Panc1 (cell line): Measurements from ENCODE around the gene PCDH10. TPM values are rescaled to one million over a fixed set of nuclear protein-coding genes. Genes with fewer than 3 reads are reported as not detected.

Experiments
- ATAC-seq: fragments of 200-7000 bp; cut with Tn5 transposase; 2 replicates; pipeline ENCODE4 v1.9.1; 2020; ENCODE audit warnings: mild to moderate bottlenecking, moderate library complexity
- BruUV-seq: library from RNA; stranded (reverse); fragments of 400-500 nt; replicated peaks from 2 replicates; lab custom pipeline; 2021; lab: Mats Ljungman, UMichigan
- CTCF ChIA-PET: fragments of 300-600 bp; sonication (Branson Sonifier 250); formaldehyde crosslinking; loops from one replicate; lab custom pipeline; 2022; ENCODE audit warnings: antibody characterized with exemption; lab: Charles Lee
- POLR2A ChIA-PET: fragments of 300-600 bp; sonication (Branson Sonifier 250); formaldehyde crosslinking; loops from one replicate; lab custom pipeline; 2022; ENCODE audit warnings: antibody characterized with exemption; lab: Charles Lee
- DNase-seq: peaks from one replicate; pipeline ENCODE4 v3.0.0-alpha.2; 2010; ENCODE audit warnings: low read depth, low spot score
- H3K27ac ChIP-seq: 2 replicates; pipeline ENCODE4 v1.5.1; 2011; ENCODE audit warnings: mild to moderate bottlenecking, low read length, inconsistent platforms
- H3K27me3 ChIP-seq: fragments of 200-500 bp; sonication (Bioruptor generic); 2 replicates; pipeline ENCODE4 v1.6.0; 2014; ENCODE audit warnings: low read length, inconsistent platforms; ENCODE audit not compliant: control insufficient read depth, insufficient read depth
- H3K36me3 ChIP-seq: fragments of 200-500 bp; sonication (Bioruptor generic); 2 replicates; pipeline ENCODE4 v1.5.1; 2014; ENCODE audit warnings: inconsistent platforms, mild to moderate bottlenecking, low read length, moderate library complexity; ENCODE audit not compliant: control insufficient read depth, insufficient read depth
- H3K4me1 ChIP-seq: 2 replicates; pipeline ENCODE4 v1.5.1; 2011; ENCODE audit warnings: inconsistent platforms, mild to moderate bottlenecking, low read length, moderate library complexity; ENCODE audit not compliant: control insufficient read depth, insufficient read depth
- H3K4me3 ChIP-seq, 2 experiments: 2 replicates each; pipeline ENCODE4 v1.5.1; 2011 to 2012; ENCODE audit warnings: low read depth in 2 of 2, low read length in 2 of 2, mild to moderate bottlenecking in 2 of 2, inconsistent platforms in 1 of 2, moderate library complexity in 1 of 2
- H3K9me3 ChIP-seq: fragments of 200-500 bp; sonication (Bioruptor generic); 2 replicates; pipeline ENCODE4 v1.5.1; 2014; ENCODE audit warnings: low read depth, mild to moderate bottlenecking, inconsistent platforms, low read length, moderate library complexity; ENCODE audit not compliant: control insufficient read depth, insufficient read depth
- POLR2AphosphoS5 ChIP-seq: IDR thresholded peaks from 2 replicates; pipeline ENCODE4 v1.6.1; 2012; ENCODE audit warnings: mild to moderate bottlenecking, low read depth, low read length, moderate library complexity
- SIN3A ChIP-seq: IDR thresholded peaks from 2 replicates; pipeline ENCODE4 v1.6.1; 2012; ENCODE audit warnings: low read depth, mild to moderate bottlenecking, low read length, moderate library complexity, borderline replicate concordance; ENCODE audit not compliant: insufficient read depth
- TCF7L2 ChIP-seq: IDR thresholded peaks from 2 replicates; pipeline ENCODE4 v1.6.1; 2011; ENCODE audit warnings: mild to moderate bottlenecking, low read depth, low read length, inconsistent platforms
- in situ Hi-C: cut with HindIII; loops from 2 replicates; pipeline ENCODE4 v1.10.0; 2016; ENCODE audit warnings: low sequenced_read_pairs, low pct_unique_long_range_greater_than_20kb
- intact Hi-C: fragments of 100-400 bp; cut with micrococcal nuclease; formaldehyde crosslinking; loops from one replicate; pipeline ENCODE4 v1.10.0; 2022; ENCODE audit not compliant: unreplicated experiment
- total RNA-seq: library from RNA; stranded (reverse); gene quantifications from one replicate; pipeline ENCODE4 v1.2.1, GENCODE V29; 2021; ENCODE audit not compliant: unreplicated experiment
- TF ChIP-seq, protein P1 (sequence below), 2 experiments: IDR thresholded peaks; 2 replicates each; pipeline ENCODE4 v1.6.1; 2011 to 2012; ENCODE audit warnings: low read depth in 2 of 2, control low read depth in 1 of 2, low read length in 1 of 2, mild to moderate bottlenecking in 1 of 2, moderate library complexity in 1 of 2; ENCODE audit not compliant: insufficient read depth in 1 of 2
- TF ChIP-seq, protein P2 (sequence below): fragments of 450-650 bp; IDR thresholded peaks from 2 replicates; pipeline ENCODE4 v1.5.1; 2017; ENCODE audit warnings: mild to moderate bottlenecking

PCDH10 gene
- total RNA-seq, 1 experiment from 2014 or later, result not detected

DNA sequence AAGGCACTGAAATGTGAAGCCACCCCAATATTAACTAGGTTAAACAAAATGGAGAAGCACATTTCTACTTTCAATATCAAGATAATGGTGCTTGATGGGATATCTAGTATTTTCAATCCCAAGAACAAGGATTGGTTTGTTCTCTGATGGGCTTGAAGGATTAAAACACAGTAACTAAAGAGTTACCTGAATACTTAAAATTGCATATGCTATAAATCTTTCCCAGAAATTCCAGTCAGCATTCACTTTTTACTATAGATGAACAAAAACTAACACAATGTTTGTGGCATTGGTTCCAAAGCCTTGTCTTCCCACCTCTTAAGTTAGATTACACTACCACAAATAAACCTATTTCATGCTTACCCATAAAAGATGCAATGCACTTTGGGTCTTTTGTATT, 3.9 kb upstream of the PCDH10 start:
- CTCF ChIA-PET, result no interaction called here

DNA sequence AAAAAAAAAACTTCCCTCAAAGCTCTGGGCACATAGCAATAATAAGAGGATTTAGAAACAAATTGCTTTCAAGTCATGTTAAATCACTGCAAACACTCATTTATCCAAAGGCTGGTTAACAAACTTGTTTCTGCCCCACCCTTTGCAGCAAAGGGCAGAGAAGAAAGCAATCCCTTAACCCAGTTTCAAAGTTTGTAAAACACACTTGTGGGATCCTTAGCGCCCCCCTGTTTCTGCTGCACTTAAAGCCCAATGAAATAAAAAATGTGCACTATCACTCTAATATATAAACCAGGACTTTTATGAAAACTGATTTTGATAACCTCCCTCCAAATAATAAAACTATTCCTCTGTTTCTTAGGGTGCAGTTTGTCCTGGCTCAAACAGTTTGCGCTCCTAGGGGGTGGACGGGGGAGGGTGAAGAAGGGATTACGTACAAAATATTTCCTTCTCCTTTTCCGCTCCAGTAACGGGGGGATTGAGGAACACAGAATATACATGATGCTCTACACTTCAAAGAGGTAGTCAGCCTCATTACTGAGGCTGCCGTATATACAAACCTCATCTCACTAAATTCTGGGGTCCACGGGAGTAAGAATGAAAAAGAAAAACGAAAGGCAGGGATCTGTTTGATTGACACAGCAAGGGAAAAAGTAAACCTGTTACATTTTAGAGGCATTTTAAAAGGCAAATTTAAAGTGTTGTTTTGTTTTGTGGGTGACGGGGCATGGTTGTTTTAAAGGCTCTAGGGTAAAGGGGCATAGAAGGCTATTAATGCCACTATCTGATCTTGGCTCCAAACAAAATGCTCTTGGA, 3.1 kb upstream of the PCDH10 start:
- DNase-seq (no peak), ATAC-seq (no peak)
- in situ Hi-C loops, result no loop called here
- Histone ChIP-seq H3K9me3 (no peaks in the 10 kb centered on the region), H3K27me3 (no peaks in the 10 kb centered on the region), H3K27ac (0 out of 2 replicates have a peak overlapping the region, but pooled peaks have one; percentile 7), H3K36me3 (no peaks in the 10 kb centered on the region), H3K4me1 (0 out of 2 replicates have a peak, but pooled peaks cover 2% of the 10 kb centered on the region), H3K4me3 (peak overlapping the region; percentile 40 to 54)
- intact Hi-C loops, result no loop called here
- TF ChIP-seq POLR2AphosphoS5 (no peak), SIN3A (no peak)
- ChIA-PET POLR2A (no interaction called here), CTCF (interaction anchor here (0.6 to 0.7 kb wide), 2 partner anchors 462 to 819 kb away, joined by 3 read pairs; no protein-coding TSS in a partner anchor)
- no TSS peak for BruUV-seq

More for the DNA sequence above, 3.9 kb upstream of the PCDH10 start:
- POLR2A ChIA-PET, result no interaction called here
- no peak for DNase-seq
- Histone ChIP-seq H3K36me3 (no peaks in the 10 kb centered on the region), H3K4me1 (0 out of 2 replicates have a peak, but pooled peaks cover 2% of the 10 kb centered on the region), H3K27me3 (no peaks in the 10 kb centered on the region), H3K4me3 (no peak overlapping the region), H3K27ac (no peak overlapping the region), H3K9me3 (no peaks in the 10 kb centered on the region)
- ATAC-seq, result no peak
- in situ Hi-C loops, result no loop called here
- TF ChIP-seq, protein P1, sequence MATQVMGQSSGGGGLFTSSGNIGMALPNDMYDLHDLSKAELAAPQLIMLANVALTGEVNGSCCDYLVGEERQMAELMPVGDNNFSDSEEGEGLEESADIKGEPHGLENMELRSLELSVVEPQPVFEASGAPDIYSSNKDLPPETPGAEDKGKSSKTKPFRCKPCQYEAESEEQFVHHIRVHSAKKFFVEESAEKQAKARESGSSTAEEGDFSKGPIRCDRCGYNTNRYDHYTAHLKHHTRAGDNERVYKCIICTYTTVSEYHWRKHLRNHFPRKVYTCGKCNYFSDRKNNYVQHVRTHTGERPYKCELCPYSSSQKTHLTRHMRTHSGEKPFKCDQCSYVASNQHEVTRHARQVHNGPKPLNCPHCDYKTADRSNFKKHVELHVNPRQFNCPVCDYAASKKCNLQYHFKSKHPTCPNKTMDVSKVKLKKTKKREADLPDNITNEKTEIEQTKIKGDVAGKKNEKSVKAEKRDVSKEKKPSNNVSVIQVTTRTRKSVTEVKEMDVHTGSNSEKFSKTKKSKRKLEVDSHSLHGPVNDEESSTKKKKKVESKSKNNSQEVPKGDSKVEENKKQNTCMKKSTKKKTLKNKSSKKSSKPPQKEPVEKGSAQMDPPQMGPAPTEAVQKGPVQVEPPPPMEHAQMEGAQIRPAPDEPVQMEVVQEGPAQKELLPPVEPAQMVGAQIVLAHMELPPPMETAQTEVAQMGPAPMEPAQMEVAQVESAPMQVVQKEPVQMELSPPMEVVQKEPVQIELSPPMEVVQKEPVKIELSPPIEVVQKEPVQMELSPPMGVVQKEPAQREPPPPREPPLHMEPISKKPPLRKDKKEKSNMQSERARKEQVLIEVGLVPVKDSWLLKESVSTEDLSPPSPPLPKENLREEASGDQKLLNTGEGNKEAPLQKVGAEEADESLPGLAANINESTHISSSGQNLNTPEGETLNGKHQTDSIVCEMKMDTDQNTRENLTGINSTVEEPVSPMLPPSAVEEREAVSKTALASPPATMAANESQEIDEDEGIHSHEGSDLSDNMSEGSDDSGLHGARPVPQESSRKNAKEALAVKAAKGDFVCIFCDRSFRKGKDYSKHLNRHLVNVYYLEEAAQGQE (IDR thresholded peaks at IDR 0.05; ENCODE audit: insufficient read depth in 1 of 2, low read depth in 2 of 2, low read length in 1 of 2), result no peak
- TF ChIP-seq TCF7L2 (no peak), POLR2AphosphoS5 (no peak), SIN3A (no peak)
- TF ChIP-seq, protein P2, sequence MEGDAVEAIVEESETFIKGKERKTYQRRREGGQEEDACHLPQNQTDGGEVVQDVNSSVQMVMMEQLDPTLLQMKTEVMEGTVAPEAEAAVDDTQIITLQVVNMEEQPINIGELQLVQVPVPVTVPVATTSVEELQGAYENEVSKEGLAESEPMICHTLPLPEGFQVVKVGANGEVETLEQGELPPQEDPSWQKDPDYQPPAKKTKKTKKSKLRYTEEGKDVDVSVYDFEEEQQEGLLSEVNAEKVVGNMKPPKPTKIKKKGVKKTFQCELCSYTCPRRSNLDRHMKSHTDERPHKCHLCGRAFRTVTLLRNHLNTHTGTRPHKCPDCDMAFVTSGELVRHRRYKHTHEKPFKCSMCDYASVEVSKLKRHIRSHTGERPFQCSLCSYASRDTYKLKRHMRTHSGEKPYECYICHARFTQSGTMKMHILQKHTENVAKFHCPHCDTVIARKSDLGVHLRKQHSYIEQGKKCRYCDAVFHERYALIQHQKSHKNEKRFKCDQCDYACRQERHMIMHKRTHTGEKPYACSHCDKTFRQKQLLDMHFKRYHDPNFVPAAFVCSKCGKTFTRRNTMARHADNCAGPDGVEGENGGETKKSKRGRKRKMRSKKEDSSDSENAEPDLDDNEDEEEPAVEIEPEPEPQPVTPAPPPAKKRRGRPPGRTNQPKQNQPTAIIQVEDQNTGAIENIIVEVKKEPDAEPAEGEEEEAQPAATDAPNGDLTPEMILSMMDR, result no peak
- no TSS peak for BruUV-seq
- intact Hi-C loops, result no loop called here
